BLaER1 treated with 17β-estradiol and CSF1 and Interleukin-3, amounts not matched to agents 10 nM and 100 nM (cell line): ENCODE results near the gene ZGLP1.

ENCODE experiments used
- H3K27ac ChIP-seq, 11 experiments: shearing (Covaris generic); formaldehyde crosslinking; 2 replicates each; pipeline ENCODE4 v1.8.1; 2022
- H3K27me3 ChIP-seq, 11 experiments: shearing (Covaris generic); formaldehyde crosslinking; 2 replicates each; pipeline ENCODE4 v1.8.1; 2022
- H3K36me3 ChIP-seq, 11 experiments: shearing (Covaris generic); formaldehyde crosslinking; 2 replicates each; pipeline ENCODE4 v1.8.1; 2022
- H3K4me1 ChIP-seq, 10 experiments: shearing (Covaris generic); formaldehyde crosslinking; 2 replicates each; pipeline ENCODE4 v1.8.1; 2022
- H3K4me2 ChIP-seq, 11 experiments: shearing (Covaris generic); formaldehyde crosslinking; 2 replicates each; pipeline ENCODE4 v1.8.1; 2022
- H3K4me3 ChIP-seq, 10 experiments: shearing (Covaris generic); formaldehyde crosslinking; 2 replicates each; pipeline ENCODE4 v1.8.1; 2022
- H3K9ac ChIP-seq, 11 experiments: shearing (Covaris generic); formaldehyde crosslinking; 2 replicates each; pipeline ENCODE4 v1.8.1; 2022
- H3K9me3 ChIP-seq, 11 experiments: shearing (Covaris generic); formaldehyde crosslinking; replicated peaks in 1 of 11; 2 replicates each; pipeline ENCODE4 v1.8.1; 2022
- H4K20me1 ChIP-seq, 11 experiments: shearing (Covaris generic); formaldehyde crosslinking; 2 replicates each; pipeline ENCODE4 v1.8.1; 2022
- Cebpa-rat ChIP-seq, 11 experiments: shearing (Covaris generic); IDR thresholded peaks; 2 replicates each; pipeline ENCODE4 v1.8.1; 2022

ZGLP1 gene

DNA sequence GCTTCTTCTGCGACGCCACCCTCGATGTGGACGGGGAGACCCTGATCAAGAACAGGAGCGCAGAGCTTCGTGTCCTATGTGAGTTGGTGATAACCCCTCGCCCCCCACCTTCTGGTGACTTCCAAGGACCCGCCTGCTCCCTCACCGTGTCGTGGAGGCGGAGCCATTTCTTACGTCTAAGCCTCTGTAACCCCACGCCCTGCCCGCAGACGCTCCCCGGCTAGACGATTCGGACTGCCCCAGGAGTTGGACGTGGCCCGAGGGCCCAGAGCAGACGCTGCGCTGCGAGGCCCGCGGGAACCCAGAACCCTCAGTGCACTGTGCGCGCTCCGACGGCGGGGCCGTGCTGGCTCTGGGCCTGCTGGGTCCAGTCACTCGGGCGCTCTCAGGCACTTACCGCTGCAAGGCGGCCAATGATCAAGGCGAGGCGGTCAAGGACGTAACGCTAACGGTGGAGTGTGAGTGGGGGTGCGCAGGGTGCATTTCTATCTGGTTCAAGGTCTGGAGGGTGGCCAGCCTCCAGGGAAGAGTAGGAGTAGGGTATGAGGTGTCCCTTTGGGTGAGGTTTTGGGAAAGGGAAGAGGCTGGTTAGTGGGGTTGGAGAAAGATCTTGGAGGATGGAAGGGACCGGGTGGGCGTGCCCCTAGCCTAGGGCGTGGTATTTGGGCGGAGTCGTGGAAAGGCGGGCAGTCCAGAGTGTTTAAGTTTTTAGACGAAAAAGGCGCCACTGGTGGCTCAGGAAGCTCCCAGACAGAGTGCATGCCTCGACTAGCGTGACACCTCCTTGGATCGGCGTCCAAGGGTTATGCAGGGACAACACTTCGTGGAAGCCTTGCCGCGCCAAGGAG is 16.6 kb downstream of the ZGLP1 start:
- peak overlapping the region; percentile 83 to 96 (median 88) for H3K4me2 ChIP-seq

DNA sequence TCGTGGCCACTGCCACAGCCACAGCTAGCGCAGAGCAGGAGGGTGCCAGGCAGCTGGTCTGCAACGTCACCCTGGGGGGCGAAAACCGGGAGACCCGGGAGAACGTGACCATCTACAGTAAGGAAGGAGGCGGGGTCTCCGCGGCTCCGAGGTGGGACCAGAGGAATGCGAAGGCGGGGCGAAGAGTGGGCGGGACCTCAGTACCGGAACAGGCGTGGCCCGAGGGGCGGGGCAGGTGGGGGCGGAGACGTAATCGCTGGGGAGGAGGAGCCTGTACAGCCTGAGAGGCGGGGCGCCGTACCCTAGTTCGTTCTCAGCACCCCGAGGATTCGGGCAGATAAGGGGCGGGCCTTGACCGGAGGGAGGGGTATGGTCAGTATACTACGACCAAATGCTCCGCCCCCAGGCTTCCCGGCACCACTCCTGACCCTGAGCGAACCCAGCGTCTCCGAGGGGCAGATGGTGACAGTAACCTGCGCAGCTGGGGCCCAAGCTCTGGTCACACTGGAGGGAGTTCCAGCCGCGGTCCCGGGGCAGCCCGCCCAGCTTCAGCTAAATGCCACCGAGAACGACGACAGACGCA is 17.3 kb downstream of the ZGLP1 start:
- Histone ChIP-seq H3K4me2 (peak overlapping the region; percentile 83 to 96 (median 88)), H3K4me1 (peaks cover 72 to 91% (median 80%) of the 10 kb centered on the region in 10 experiments), H4K20me1 (peaks cover 0 to 75% (median 36%) of the 10 kb centered on the region in 11 experiments; a peak in 20 of 22 replicates), H3K36me3 (no peaks in the 10 kb centered on the region), H3K9me3 (peaks cover 0 to 21% (median 4%) of the 10 kb centered on the region in 11 experiments; a peak in 8 of 22 replicates), H3K27me3 (peaks cover 99 to 100% (median 100%) of the 10 kb centered on the region in 11 experiments), H3K9ac (peak overlapping the region in 4 of 11 experiments; percentile 4 to 48 (median 22); a peak in 2 of 22 replicates), H3K4me3 (peak overlapping the region; percentile 39 to 67 (median 53)), H3K27ac (no peak overlapping the region)
- no peak for TF ChIP-seq Cebpa-rat (IDR thresholded peaks at IDR 0.05)

More for the DNA sequence above, 16.6 kb downstream of the ZGLP1 start:
- Histone ChIP-seq H3K9ac (0 out of 22 replicates have a peak overlapping the region, but pooled peaks of 2 of the 11 experiments have one; percentile 14 to 22), H3K27me3 (peaks cover 95 to 100% (median 100%) of the 10 kb centered on the region in 11 experiments), H3K4me1 (peaks cover 64 to 84% (median 73%) of the 10 kb centered on the region in 10 experiments), H3K36me3 (no peaks in the 10 kb centered on the region), H3K9me3 (peaks cover 0 to 21% (median 4%) of the 10 kb centered on the region in 11 experiments; a peak in 8 of 22 replicates), H3K27ac (no peak overlapping the region), H4K20me1 (peaks cover 0 to 68% (median 36%) of the 10 kb centered on the region in 11 experiments; a peak in 20 of 22 replicates), H3K4me3 (peak overlapping the region; percentile 39 to 67 (median 53))
- no peak for TF ChIP-seq Cebpa-rat (IDR thresholded peaks at IDR 0.05)

- peaks cover 93 to 100% (median 100%) of the 10 kb centered on the region in 11 experiments for H3K27me3 ChIP-seq
- TF ChIP-seq Cebpa-rat (IDR thresholded peaks at IDR 0.05) = no peak
- peaks cover 0 to 75% (median 36%) of the 10 kb centered on the region in 11 experiments; a peak in 20 of 22 replicates for H4K20me1 ChIP-seq
- H3K9ac ChIP-seq = peak overlapping the region in 6 of 11 experiments; percentile 4 to 57 (median 34); a peak in 10 of 22 replicates
- no peak overlapping the region for H3K27ac ChIP-seq
- no peaks in the 10 kb centered on the region for H3K36me3 ChIP-seq
- H3K4me2 ChIP-seq = peak overlapping the region; percentile 83 to 96 (median 88)
- H3K4me3 ChIP-seq = peak overlapping the region; percentile 39 to 67 (median 53)
- H3K4me1 ChIP-seq = peaks cover 78 to 97% (median 86%) of the 10 kb centered on the region in 10 experiments
- H3K9me3 ChIP-seq = peaks cover 0 to 21% (median 4%) of the 10 kb centered on the region in 11 experiments; a peak in 8 of 22 replicates
Observed at GRCh38 chr19:10291554-10292205, 17.9 kb downstream of the ZGLP1 start.

GRCh38 chr19:10290876-10291553 is 18.6 kb downstream of the ZGLP1 start:
- peaks cover 5 to 72% (median 36%) of the 10 kb centered on the region in 11 experiments for H4K20me1 ChIP-seq
- peaks cover 86 to 99% (median 95%) of the 10 kb centered on the region in 11 experiments for H3K27me3 ChIP-seq
- no peak for TF ChIP-seq Cebpa-rat (IDR thresholded peaks at IDR 0.05)
- peak overlapping the region; percentile 83 to 96 (median 88) for H3K4me2 ChIP-seq
- peaks cover 79 to 100% (median 89%) of the 10 kb centered on the region in 10 experiments for H3K4me1 ChIP-seq
- H3K27ac ChIP-seq = no peak overlapping the region
- peaks cover 0 to 21% (median 4%) of the 10 kb centered on the region in 11 experiments; a peak in 8 of 22 replicates for H3K9me3 ChIP-seq
- peaks cover 0 to 4% (median 1%) of the 10 kb centered on the region in 11 experiments; a peak in 12 of 22 replicates for H3K36me3 ChIP-seq
- peak overlapping the region in 6 of 11 experiments; percentile 17 to 57 (median 36); a peak in 9 of 22 replicates for H3K9ac ChIP-seq
- H3K4me3 ChIP-seq = peak overlapping the region; percentile 39 to 67 (median 53)

- Histone ChIP-seq H3K4me1 (peaks cover 79 to 100% (median 89%) of the 10 kb centered on the region in 10 experiments), H3K27ac (no peak overlapping the region), H3K4me2 (peak overlapping the region; percentile 83 to 96 (median 88)), H3K4me3 (peak overlapping the region; percentile 39 to 67 (median 53); a peak in 18 of 20 replicates), H3K36me3 (peaks cover 4 to 10% (median 7%) of the 10 kb centered on the region in 11 experiments), H3K9me3 (peaks cover 0 to 21% (median 4%) of the 10 kb centered on the region in 11 experiments; a peak in 8 of 22 replicates), H3K27me3 (peaks cover 80 to 93% (median 89%) of the 10 kb centered on the region in 11 experiments), H4K20me1 (peaks cover 11 to 69% (median 35%) of the 10 kb centered on the region in 11 experiments), H3K9ac (peak overlapping the region in 1 of 11 experiments; percentile 39; a peak in 1 of 22 replicates)
- no peak for TF ChIP-seq Cebpa-rat (IDR thresholded peaks at IDR 0.05)
Observed at GRCh38 chr19:10290357-10290875, 19.2 kb downstream of the ZGLP1 start.

DNA sequence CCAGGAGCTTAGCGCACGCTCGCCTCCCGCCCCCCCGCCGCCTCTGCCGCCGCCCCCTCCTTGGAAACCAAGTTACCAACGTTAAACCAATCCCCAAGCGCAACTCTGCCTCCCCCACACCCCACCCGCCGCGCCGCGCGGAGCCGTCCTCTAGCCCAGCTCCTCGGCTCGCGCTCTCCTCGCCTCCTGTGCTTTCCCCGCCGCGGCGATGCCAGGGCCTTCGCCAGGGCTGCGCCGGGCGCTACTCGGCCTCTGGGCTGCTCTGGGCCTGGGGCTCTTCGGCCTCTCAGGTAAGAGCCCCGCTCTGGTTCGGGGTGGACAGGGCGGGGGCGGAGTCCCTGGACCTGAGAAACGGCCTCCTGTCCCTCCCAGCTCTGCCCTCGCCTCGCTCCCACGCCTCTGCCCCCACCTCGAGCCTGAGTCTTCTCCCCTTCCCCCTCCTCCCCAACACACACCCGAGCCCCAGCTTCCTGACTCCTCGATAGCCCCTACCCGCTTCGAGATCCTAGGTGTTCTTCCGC is 19.7 kb downstream of the ZGLP1 start, which contains the start of gene ICAM5:
Gene ICAM5 (plus strand): TSS at position 117 of the 521 bp plus-strand sequence. CDS start 92 bp downstream, at position 209.
- TF ChIP-seq Cebpa-rat (IDR thresholded peaks at IDR 0.05) = no peak
- Histone ChIP-seq H3K27me3 (peaks cover 75 to 87% (median 84%) of the 10 kb centered on the region in 11 experiments), H3K4me2 (peak within 1 kb of the TSS; percentile 83 to 96 (median 88)), H3K4me1 (peaks cover 79 to 100% (median 87%) of the 10 kb centered on the region in 10 experiments), H3K9ac (peak within 1 kb of the TSS in 5 of 11 experiments; percentile 12 to 39 (median 29); a peak in 4 of 22 replicates), H3K9me3 (peaks cover 0 to 21% (median 4%) of the 10 kb centered on the region in 11 experiments; a peak in 8 of 22 replicates), H3K4me3 (peak within 1 kb of the TSS; percentile 39 to 67 (median 53)), H4K20me1 (peaks cover 17 to 74% (median 33%) of the 10 kb centered on the region in 11 experiments), H3K36me3 (peaks cover 9 to 15% (median 12%) of the 10 kb centered on the region in 11 experiments), H3K27ac (no peak within 1 kb of the TSS)
